ENCODE data around the gene RAB3C.

RAB3C gene

DNA sequence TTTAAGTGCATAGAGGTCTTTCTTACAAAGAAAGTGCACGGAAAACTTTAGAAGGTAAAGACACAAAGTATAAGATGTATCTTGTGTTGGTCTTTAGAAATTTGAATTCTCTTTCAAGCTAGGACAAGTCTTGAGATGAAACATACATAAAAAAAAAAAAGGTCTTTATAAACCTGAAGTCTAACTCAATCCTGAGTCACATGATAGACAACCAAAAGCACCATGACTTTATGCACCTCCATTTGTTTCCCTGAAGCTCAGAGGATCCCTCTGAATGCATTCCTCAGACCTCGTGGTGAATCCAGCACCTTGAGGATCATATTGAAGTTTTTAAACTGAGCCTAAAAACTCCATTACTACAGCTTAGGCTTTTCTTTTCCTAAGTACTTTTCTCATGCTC lies 91.8 kb downstream of the RAB3C start:
- Histone ChIP-seq H3K27me3 (replicated peaks; ENCODE audit: control insufficient read depth, insufficient read depth, low read length) (no peaks in the 10 kb centered on the region), H3K36me3 (ENCODE audit: control insufficient read depth, insufficient read depth, low read length) (no peaks in the 10 kb centered on the region), H3K4me3 (replicated peaks; ENCODE audit: low read depth, low read length) (no peak overlapping the region)
- no peak for DNase-seq (ENCODE audit: extremely low read depth, insufficient read length)
- TF ChIP-seq, protein P1, sequence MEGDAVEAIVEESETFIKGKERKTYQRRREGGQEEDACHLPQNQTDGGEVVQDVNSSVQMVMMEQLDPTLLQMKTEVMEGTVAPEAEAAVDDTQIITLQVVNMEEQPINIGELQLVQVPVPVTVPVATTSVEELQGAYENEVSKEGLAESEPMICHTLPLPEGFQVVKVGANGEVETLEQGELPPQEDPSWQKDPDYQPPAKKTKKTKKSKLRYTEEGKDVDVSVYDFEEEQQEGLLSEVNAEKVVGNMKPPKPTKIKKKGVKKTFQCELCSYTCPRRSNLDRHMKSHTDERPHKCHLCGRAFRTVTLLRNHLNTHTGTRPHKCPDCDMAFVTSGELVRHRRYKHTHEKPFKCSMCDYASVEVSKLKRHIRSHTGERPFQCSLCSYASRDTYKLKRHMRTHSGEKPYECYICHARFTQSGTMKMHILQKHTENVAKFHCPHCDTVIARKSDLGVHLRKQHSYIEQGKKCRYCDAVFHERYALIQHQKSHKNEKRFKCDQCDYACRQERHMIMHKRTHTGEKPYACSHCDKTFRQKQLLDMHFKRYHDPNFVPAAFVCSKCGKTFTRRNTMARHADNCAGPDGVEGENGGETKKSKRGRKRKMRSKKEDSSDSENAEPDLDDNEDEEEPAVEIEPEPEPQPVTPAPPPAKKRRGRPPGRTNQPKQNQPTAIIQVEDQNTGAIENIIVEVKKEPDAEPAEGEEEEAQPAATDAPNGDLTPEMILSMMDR (IDR thresholded peaks at IDR 0.05; ENCODE audit: insufficient read depth, low read length, poor library complexity, severe bottlenecking), result no peak

DNA sequence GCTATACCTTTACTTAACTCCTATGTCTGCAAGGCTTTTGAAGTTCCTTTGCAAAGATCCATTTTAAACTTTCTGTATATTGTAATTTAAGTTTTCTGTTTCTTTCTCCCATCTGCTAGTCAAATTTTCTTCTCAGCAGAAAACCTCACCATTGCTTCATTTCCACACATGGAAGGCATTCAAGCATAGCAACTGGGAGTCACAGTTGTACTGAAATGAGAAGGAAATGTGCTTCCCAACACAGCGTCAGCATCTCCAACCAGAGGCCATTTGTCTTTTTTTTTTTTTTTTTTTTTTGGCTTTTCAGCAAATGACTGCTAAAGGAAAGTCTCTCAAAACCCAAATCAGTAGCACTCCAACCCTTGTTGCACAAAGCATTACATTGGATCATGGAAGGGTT lies 92.5 kb downstream of the RAB3C start:
- H3K36me3 ChIP-seq (ENCODE audit: control insufficient read depth, insufficient read depth, low read length), result no peaks in the 10 kb centered on the region
- no peak overlapping the region for H3K4me3 ChIP-seq (replicated peaks; ENCODE audit: low read depth, low read length)
- TF ChIP-seq, protein P1 (IDR thresholded peaks at IDR 0.05; ENCODE audit: insufficient read depth, low read length, poor library complexity, severe bottlenecking), result no peak
- H3K27me3 ChIP-seq (replicated peaks; ENCODE audit: control insufficient read depth, insufficient read depth, low read length), result no peaks in the 10 kb centered on the region
- DNase-seq (ENCODE audit: extremely low read depth, insufficient read length), result no peak

DNA sequence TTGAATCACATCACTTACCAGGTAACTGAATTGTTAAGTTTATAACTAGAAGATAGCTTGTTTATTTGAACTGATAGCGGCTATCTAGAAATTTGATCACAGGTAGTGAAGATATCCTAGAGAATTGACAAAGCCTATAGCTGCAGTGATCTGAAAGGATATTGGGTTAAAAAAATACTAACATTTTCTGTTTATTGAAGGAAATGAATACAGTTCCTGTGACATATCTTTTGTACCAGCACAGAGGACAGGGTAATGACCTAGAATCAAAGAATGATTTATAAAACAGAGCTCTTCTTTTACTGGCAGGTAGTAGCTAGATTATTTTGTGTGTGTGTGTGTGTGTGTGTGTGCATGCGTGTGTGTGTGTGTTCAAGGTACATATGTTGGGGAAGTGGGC lies 94.8 kb downstream of the RAB3C start:
- Histone ChIP-seq H3K4me3 (replicated peaks; ENCODE audit: low read depth, low read length) (no peak overlapping the region), H3K27me3 (replicated peaks; ENCODE audit: control insufficient read depth, insufficient read depth, low read length) (no peaks in the 10 kb centered on the region)
- no peak for DNase-seq (ENCODE audit: extremely low read depth, insufficient read length)

DNA sequence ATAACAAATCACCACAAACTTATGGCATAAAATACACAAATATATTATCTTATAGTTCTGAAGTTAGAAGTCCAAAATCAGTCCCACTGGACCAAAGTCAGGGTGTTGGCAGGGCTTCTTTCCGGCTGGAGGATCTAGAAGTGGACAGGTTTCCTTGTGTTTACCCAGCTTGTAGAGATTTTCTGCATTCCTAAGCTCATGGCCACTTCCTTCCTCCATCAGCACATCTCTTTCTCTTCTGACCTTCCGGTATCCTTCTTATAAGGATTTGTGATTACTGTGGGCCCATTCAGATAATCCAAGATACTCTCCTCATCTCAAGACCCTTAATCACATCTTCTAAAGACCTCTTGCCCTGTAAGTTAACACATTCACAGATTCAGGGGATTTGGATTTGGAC lies 97.6 kb downstream of the RAB3C start:
- TF ChIP-seq, protein P1 (IDR thresholded peaks at IDR 0.05; ENCODE audit: insufficient read depth, low read length, poor library complexity, severe bottlenecking), result no peak
- no peak overlapping the region for H3K4me3 ChIP-seq (replicated peaks; ENCODE audit: low read depth, low read length)
- H3K36me3 ChIP-seq (ENCODE audit: control insufficient read depth, insufficient read depth, low read length), result no peaks in the 10 kb centered on the region
- DNase-seq (ENCODE audit: extremely low read depth, insufficient read length), result no peak
- H3K27me3 ChIP-seq (replicated peaks; ENCODE audit: control insufficient read depth, insufficient read depth, low read length), result no peaks in the 10 kb centered on the region

More for the DNA sequence above, 94.8 kb downstream of the RAB3C start:
- no peaks in the 10 kb centered on the region for H3K36me3 ChIP-seq (ENCODE audit: control insufficient read depth, insufficient read depth, low read length)
- TF ChIP-seq, protein P1 (IDR thresholded peaks at IDR 0.05; ENCODE audit: insufficient read depth, low read length, poor library complexity, severe bottlenecking), result no peak

DNA sequence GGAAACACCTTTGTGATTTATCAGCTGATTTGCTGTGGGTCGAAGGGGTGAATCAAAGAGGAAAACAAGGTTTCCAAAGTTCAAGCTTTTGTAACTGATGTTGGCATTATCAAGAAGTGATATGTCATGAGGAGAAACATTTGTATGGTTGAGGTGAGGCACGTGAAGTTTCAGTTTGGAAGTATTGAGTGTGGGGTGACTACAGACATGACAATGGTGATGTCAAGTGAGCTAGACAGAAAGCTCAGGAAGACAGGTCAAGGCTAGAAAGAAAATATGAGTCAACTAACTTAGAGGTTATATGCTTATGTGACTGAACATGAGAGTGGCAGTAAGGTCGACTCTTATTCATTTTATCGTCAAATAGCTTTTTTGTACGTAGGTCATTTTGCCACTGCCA lies 99.1 kb downstream of the RAB3C start:
- no peaks in the 10 kb centered on the region for H3K27me3 ChIP-seq (replicated peaks; ENCODE audit: control insufficient read depth, insufficient read depth, low read length)
- TF ChIP-seq, protein P1 (IDR thresholded peaks at IDR 0.05; ENCODE audit: insufficient read depth, low read length, poor library complexity, severe bottlenecking), result no peak

DNA sequence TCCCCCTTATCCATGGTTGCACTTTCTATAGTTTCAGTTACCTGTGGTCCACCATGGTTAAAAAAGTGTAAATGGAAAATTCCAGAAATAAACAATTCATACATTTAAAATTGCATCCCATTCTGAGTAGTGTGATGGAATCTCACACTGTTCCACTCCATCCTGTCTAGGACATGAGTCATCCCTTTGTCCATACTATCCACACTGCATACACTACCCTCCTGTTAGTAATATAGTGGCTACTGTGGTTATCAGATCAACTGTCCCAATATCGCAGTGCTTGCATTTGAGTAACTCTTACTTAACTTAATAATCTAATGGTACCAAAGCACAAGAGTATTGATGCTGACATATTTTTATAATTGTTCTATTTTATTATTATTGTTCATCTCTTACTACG lies 100.7 kb downstream of the RAB3C start:
- TF ChIP-seq, protein P1 (IDR thresholded peaks at IDR 0.05; ENCODE audit: insufficient read depth, low read length, poor library complexity, severe bottlenecking), result no peak
- DNase-seq (ENCODE audit: extremely low read depth, insufficient read length), result no peak
- Histone ChIP-seq H3K27me3 (replicated peaks; ENCODE audit: control insufficient read depth, insufficient read depth, low read length) (no peaks in the 10 kb centered on the region), H3K36me3 (ENCODE audit: control insufficient read depth, insufficient read depth, low read length) (no peaks in the 10 kb centered on the region), H3K4me3 (replicated peaks; ENCODE audit: low read depth, low read length) (no peak overlapping the region)

More for the DNA sequence above, 99.1 kb downstream of the RAB3C start:
- DNase-seq (ENCODE audit: extremely low read depth, insufficient read length), result no peak
- H3K36me3 ChIP-seq (ENCODE audit: control insufficient read depth, insufficient read depth, low read length), result no peaks in the 10 kb centered on the region
- H3K4me3 ChIP-seq (replicated peaks; ENCODE audit: low read depth, low read length), result no peak overlapping the region
